HEK293 (cell line): ENCODE data around the gene GLCE.

ENCODE experiments used
- OSR2 ChIP-seq: fragments of 450-650 bp; formaldehyde crosslinking; IDR thresholded peaks from 2 replicates; pipeline ENCODE4 v1.5.1; 2016; ENCODE audit warnings: missing biosample characterization, missing genetic modification characterization
- TCF7L2 ChIP-seq: IDR thresholded peaks from 2 replicates; pipeline ENCODE4 v1.6.1; 2011; ENCODE audit warnings: low read depth, mild to moderate bottlenecking, inconsistent platforms, low read length, moderate library complexity, borderline replicate concordance
- ZFHX2 ChIP-seq: fragments of 450-650 bp; formaldehyde crosslinking; conservative IDR thresholded peaks from 2 replicates; pipeline ENCODE4 v1.5.1; 2016; ENCODE audit warnings: missing biosample characterization, missing genetic modification characterization
- ZNF146 ChIP-seq: fragments of 450-650 bp; formaldehyde crosslinking; IDR thresholded peaks from 2 replicates; pipeline ENCODE4 v1.5.1; 2016; ENCODE audit warnings: missing biosample characterization, missing genetic modification characterization
- ZNF514 ChIP-seq: fragments of 450-650 bp; formaldehyde crosslinking; IDR thresholded peaks from 2 replicates; pipeline ENCODE4 v1.5.1; 2016; ENCODE audit warnings: missing biosample characterization, missing genetic modification characterization
- TF ChIP-seq, protein P1 (sequence below): fragments of 450-650 bp; formaldehyde crosslinking; IDR thresholded peaks from 2 replicates; pipeline ENCODE4 v1.5.1; 2016; ENCODE audit warnings: missing biosample characterization, missing genetic modification characterization
- TF ChIP-seq, protein P2 (sequence below): fragments of 450-650 bp; formaldehyde crosslinking; IDR thresholded peaks from 2 replicates; pipeline ENCODE4 v1.5.1; 2016; ENCODE audit warnings: missing biosample characterization, missing genetic modification characterization
- TF ChIP-seq, protein P3 (sequence below): fragments of 450-650 bp; formaldehyde crosslinking; IDR thresholded peaks from 2 replicates; pipeline ENCODE4 v1.5.1; 2016; ENCODE audit warnings: missing biosample characterization, missing genetic modification characterization
- TF ChIP-seq, protein P4 (sequence below): fragments of 450-650 bp; formaldehyde crosslinking; IDR thresholded peaks from 2 replicates; pipeline ENCODE4 v1.5.1; 2016; ENCODE audit warnings: missing biosample characterization, missing genetic modification characterization

DNA sequence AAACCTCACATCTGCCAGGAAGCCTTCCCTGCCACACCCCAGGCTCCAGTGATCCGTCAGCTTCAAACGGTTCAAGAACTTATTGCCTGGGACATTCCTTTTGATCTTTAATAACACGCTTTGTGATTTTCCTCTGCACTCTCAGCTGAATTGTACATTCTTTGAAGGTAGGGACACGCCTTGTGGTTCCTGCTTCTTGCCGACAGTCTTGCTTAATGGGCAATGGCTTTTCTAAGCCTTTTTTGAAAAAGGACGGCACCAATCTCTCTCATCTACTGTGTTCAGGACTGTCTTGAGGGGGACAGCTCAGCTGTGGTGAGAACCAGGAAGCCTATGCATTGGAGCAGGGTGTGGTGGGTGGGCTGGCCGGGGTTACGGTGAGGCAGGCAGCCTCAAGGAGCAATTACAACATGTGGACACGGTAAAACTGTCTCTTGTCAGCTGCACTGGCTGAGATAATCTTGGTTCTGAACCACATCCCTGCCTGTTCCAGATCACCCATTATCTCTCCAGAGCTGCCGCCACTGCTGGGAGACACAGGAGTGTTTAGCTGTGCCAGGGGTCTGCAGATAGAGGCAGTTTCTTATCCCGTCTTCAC is 46.0 kb upstream of the GLCE start:
- no peak for TF ChIP-seq ZFHX2
- TF ChIP-seq OSR2, result no peak
- TF ChIP-seq, protein P1, sequence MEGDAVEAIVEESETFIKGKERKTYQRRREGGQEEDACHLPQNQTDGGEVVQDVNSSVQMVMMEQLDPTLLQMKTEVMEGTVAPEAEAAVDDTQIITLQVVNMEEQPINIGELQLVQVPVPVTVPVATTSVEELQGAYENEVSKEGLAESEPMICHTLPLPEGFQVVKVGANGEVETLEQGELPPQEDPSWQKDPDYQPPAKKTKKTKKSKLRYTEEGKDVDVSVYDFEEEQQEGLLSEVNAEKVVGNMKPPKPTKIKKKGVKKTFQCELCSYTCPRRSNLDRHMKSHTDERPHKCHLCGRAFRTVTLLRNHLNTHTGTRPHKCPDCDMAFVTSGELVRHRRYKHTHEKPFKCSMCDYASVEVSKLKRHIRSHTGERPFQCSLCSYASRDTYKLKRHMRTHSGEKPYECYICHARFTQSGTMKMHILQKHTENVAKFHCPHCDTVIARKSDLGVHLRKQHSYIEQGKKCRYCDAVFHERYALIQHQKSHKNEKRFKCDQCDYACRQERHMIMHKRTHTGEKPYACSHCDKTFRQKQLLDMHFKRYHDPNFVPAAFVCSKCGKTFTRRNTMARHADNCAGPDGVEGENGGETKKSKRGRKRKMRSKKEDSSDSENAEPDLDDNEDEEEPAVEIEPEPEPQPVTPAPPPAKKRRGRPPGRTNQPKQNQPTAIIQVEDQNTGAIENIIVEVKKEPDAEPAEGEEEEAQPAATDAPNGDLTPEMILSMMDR (tag by site-specific recombination), result no peak
- TF ChIP-seq, protein P2, sequence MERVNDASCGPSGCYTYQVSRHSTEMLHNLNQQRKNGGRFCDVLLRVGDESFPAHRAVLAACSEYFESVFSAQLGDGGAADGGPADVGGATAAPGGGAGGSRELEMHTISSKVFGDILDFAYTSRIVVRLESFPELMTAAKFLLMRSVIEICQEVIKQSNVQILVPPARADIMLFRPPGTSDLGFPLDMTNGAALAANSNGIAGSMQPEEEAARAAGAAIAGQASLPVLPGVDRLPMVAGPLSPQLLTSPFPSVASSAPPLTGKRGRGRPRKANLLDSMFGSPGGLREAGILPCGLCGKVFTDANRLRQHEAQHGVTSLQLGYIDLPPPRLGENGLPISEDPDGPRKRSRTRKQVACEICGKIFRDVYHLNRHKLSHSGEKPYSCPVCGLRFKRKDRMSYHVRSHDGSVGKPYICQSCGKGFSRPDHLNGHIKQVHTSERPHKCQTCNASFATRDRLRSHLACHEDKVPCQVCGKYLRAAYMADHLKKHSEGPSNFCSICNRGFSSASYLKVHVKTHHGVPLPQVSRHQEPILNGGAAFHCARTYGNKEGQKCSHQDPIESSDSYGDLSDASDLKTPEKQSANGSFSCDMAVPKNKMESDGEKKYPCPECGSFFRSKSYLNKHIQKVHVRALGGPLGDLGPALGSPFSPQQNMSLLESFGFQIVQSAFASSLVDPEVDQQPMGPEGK (tag by site-specific recombination), result no peak
- TF ChIP-seq TCF7L2, result no peak
- TF ChIP-seq ZNF146 (tag by site-specific recombination), result no peak
- TF ChIP-seq, protein P3, sequence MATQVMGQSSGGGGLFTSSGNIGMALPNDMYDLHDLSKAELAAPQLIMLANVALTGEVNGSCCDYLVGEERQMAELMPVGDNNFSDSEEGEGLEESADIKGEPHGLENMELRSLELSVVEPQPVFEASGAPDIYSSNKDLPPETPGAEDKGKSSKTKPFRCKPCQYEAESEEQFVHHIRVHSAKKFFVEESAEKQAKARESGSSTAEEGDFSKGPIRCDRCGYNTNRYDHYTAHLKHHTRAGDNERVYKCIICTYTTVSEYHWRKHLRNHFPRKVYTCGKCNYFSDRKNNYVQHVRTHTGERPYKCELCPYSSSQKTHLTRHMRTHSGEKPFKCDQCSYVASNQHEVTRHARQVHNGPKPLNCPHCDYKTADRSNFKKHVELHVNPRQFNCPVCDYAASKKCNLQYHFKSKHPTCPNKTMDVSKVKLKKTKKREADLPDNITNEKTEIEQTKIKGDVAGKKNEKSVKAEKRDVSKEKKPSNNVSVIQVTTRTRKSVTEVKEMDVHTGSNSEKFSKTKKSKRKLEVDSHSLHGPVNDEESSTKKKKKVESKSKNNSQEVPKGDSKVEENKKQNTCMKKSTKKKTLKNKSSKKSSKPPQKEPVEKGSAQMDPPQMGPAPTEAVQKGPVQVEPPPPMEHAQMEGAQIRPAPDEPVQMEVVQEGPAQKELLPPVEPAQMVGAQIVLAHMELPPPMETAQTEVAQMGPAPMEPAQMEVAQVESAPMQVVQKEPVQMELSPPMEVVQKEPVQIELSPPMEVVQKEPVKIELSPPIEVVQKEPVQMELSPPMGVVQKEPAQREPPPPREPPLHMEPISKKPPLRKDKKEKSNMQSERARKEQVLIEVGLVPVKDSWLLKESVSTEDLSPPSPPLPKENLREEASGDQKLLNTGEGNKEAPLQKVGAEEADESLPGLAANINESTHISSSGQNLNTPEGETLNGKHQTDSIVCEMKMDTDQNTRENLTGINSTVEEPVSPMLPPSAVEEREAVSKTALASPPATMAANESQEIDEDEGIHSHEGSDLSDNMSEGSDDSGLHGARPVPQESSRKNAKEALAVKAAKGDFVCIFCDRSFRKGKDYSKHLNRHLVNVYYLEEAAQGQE (tag by site-specific recombination), result 0 out of 2 replicates have a peak, but pooled peaks have one; percentile 21
- TF ChIP-seq ZNF514, result no peak
- TF ChIP-seq, protein P4, sequence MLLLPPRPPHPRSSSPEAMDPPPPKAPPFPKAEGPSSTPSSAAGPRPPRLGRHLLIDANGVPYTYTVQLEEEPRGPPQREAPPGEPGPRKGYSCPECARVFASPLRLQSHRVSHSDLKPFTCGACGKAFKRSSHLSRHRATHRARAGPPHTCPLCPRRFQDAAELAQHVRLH (tag by site-specific recombination), result no peak
